Activated CD4-positive, CD25-positive, alpha-beta regulatory T cell treated with anti-CD3 and anti-CD28 coated beads, Interleukin-2, amount 50 U/mL, for 24 hours (primary cell): Measurements from ENCODE around the gene PRDM11.
"Not testable (repeated sequence)": the region's sequence is repeated elsewhere in the genome, so short reads cannot be mapped to it uniquely, and the experiment has no call there.

ENCODE experiments used
- ATAC-seq, 2 donors: fragments of 150-1000 bp; cut with Tn5 transposase; one replicate each; pipeline ENCODE4 v1.10.0; 2021; ENCODE audit warnings: mild to moderate bottlenecking in 1 of 2, moderate library complexity in 1 of 2

The PRDM11 gene

GRCh38 chr11:45238724-45239123, 92.3 kb downstream of the PRDM11 start:
- ATAC-seq, result no peak

GRCh38 chr11:45239733-45240132, 93.3 kb downstream of the PRDM11 start:
- no peak for ATAC-seq

GRCh38 chr11:45243967-45244366, 97.5 kb downstream of the PRDM11 start:
- ATAC-seq, result no peak

- no peak for ATAC-seq
These were observed 99.0 kb downstream of the PRDM11 start for GRCh38 chr11:45245218-45246045.

GRCh38 chr11:45246241-45246640, 99.8 kb downstream of the PRDM11 start:
- ATAC-seq, result no peak

- no peak for ATAC-seq
These were observed 101.0 kb downstream of the PRDM11 start for GRCh38 chr11:45247433-45247832.

- no peak for ATAC-seq
These were observed 102.1 kb downstream of the PRDM11 start for GRCh38 chr11:45248501-45249011.

- not testable (repeated sequence) for ATAC-seq
These were observed 102.9 kb downstream of the PRDM11 start for GRCh38 chr11:45249372-45249771.

GRCh38 chr11:45250035-45250718, 103.7 kb downstream of the PRDM11 start:
- no peak for ATAC-seq

- no peak for ATAC-seq
These were observed 105.9 kb downstream of the PRDM11 start for GRCh38 chr11:45252134-45252856.

GRCh38 chr11:45252877-45253276, 106.4 kb downstream of the PRDM11 start:
- no peak for ATAC-seq

GRCh38 chr11:45253640-45254039, 107.2 kb downstream of the PRDM11 start:
- no peak for ATAC-seq

- no peak for ATAC-seq
These were observed 107.6 kb downstream of the PRDM11 start for GRCh38 chr11:45254070-45254469.

GRCh38 chr11:45258982-45259530, 112.6 kb downstream of the PRDM11 start:
- no peak for ATAC-seq

GRCh38 chr11:45259592-45259991, 113.2 kb downstream of the PRDM11 start:
- no peak for ATAC-seq

- ATAC-seq, result no peak
These were observed 113.6 kb downstream of the PRDM11 start for GRCh38 chr11:45260071-45260470.

- no peak for ATAC-seq
These were observed 116.5 kb downstream of the PRDM11 start for GRCh38 chr11:45262900-45263299.

GRCh38 chr11:45263773-45264172, 117.3 kb downstream of the PRDM11 start:
- ATAC-seq, result no peak

- ATAC-seq, result no peak
These were observed 118.5 kb downstream of the PRDM11 start for GRCh38 chr11:45264839-45265515.

- no peak for ATAC-seq
These were observed 119.7 kb downstream of the PRDM11 start for GRCh38 chr11:45265969-45266675.

- no peak for ATAC-seq
These were observed 120.2 kb downstream of the PRDM11 start for GRCh38 chr11:45266676-45267020.

GRCh38 chr11:45267052-45267451, 120.6 kb downstream of the PRDM11 start:
- no peak for ATAC-seq
